ENCODE measurements around the gene ADCY5.

Gene ADCY5

GRCh38 chr3:123442908-123443307, 6.0 kb downstream of the ADCY5 start:
- TF ChIP-seq SUZ12 (IDR thresholded peaks at IDR 0.05; ENCODE audit: extremely low read depth, insufficient read depth, insufficient read length) (no peak), YY1 (IDR thresholded peaks at IDR 0.05; ENCODE audit: insufficient read depth, insufficient read length) (no peak), ZNF274 (IDR thresholded peaks at IDR 0.05; ENCODE audit: low read depth, low read length) (no peak)
- H3K4me3 ChIP-seq (ENCODE audit: insufficient read length, low read depth) = no peak overlapping the region
- no peak for DNase-seq (ENCODE audit: low read depth, low spot score)
- H3K9me3 ChIP-seq (ENCODE audit: insufficient read depth, low read length) = peaks cover 6% of the 10 kb centered on the region; the same call in 1 of the 2 replicates
- H3K36me3 ChIP-seq (ENCODE audit: insufficient read depth, insufficient read length, low read length) = no peaks in the 10 kb centered on the region
- H3K4me1 ChIP-seq (ENCODE audit: insufficient read depth, insufficient read length) = peaks cover 16% of the 10 kb centered on the region
- no peak overlapping the region for H3K9ac ChIP-seq (ENCODE audit: insufficient read length, low read depth)
- H3K27me3 ChIP-seq (ENCODE audit: insufficient read depth, insufficient read length) = peaks cover 12% of the 10 kb centered on the region

GRCh38 chr3:123442125-123442524, 6.8 kb downstream of the ADCY5 start:
- no peak for TF ChIP-seq SUZ12 (IDR thresholded peaks at IDR 0.05; ENCODE audit: extremely low read depth, insufficient read depth, insufficient read length)
- no peak for TF ChIP-seq ZNF274 (IDR thresholded peaks at IDR 0.05; ENCODE audit: low read depth, low read length)
- no peak for TF ChIP-seq YY1 (IDR thresholded peaks at IDR 0.05; ENCODE audit: insufficient read depth, insufficient read length)
- DNase-seq (ENCODE audit: low read depth, low spot score) = no peak
- Histone ChIP-seq H3K36me3 (ENCODE audit: insufficient read depth, insufficient read length, low read length) (no peaks in the 10 kb centered on the region), H3K9me3 (ENCODE audit: insufficient read depth, low read length) (no peaks in the 10 kb centered on the region), H3K4me3 (ENCODE audit: insufficient read length, low read depth) (no peak overlapping the region), H3K9ac (ENCODE audit: insufficient read length, low read depth) (no peak overlapping the region), H3K4me1 (ENCODE audit: insufficient read depth, insufficient read length) (peaks cover 11% of the 10 kb centered on the region), H3K27me3 (ENCODE audit: insufficient read depth, insufficient read length) (peaks cover 6% of the 10 kb centered on the region)

GRCh38 chr3:123439806-123440580, 8.9 kb downstream of the ADCY5 start:
- no peak for TF ChIP-seq SUZ12 (IDR thresholded peaks at IDR 0.05; ENCODE audit: extremely low read depth, insufficient read depth, insufficient read length)
- TF ChIP-seq YY1 (IDR thresholded peaks at IDR 0.05; ENCODE audit: insufficient read depth, insufficient read length) = no peak
- TF ChIP-seq ZNF274 (IDR thresholded peaks at IDR 0.05; ENCODE audit: low read depth, low read length) = no peak
- DNase-seq (ENCODE audit: low read depth, low spot score) = no peak
- Histone ChIP-seq H3K36me3 (ENCODE audit: insufficient read depth, insufficient read length, low read length) (no peaks in the 10 kb centered on the region), H3K4me1 (ENCODE audit: insufficient read depth, insufficient read length) (peaks cover 8% of the 10 kb centered on the region), H3K9me3 (ENCODE audit: insufficient read depth, low read length) (no peaks in the 10 kb centered on the region), H3K4me3 (ENCODE audit: insufficient read length, low read depth) (no peak overlapping the region), H3K27me3 (ENCODE audit: insufficient read depth, insufficient read length) (no peaks in the 10 kb centered on the region), H3K9ac (ENCODE audit: insufficient read length, low read depth) (no peak overlapping the region)

- H3K36me3 ChIP-seq (ENCODE audit: insufficient read depth, insufficient read length, low read length) = no peaks in the 10 kb centered on the region
- TF ChIP-seq SUZ12 (IDR thresholded peaks at IDR 0.05; ENCODE audit: extremely low read depth, insufficient read depth, insufficient read length) (no peak), ZNF274 (IDR thresholded peaks at IDR 0.05; ENCODE audit: low read depth, low read length) (no peak), YY1 (IDR thresholded peaks at IDR 0.05; ENCODE audit: insufficient read depth, insufficient read length) (no peak)
- no peak overlapping the region for H3K4me3 ChIP-seq (ENCODE audit: insufficient read length, low read depth)
- H3K4me1 ChIP-seq (ENCODE audit: insufficient read depth, insufficient read length) = no peaks in the 10 kb centered on the region
- no peaks in the 10 kb centered on the region for H3K9me3 ChIP-seq (ENCODE audit: insufficient read depth, low read length)
- DNase-seq (ENCODE audit: low read depth, low spot score) = no peak
- no peaks in the 10 kb centered on the region for H3K27me3 ChIP-seq (ENCODE audit: insufficient read depth, insufficient read length)
- H3K9ac ChIP-seq (ENCODE audit: insufficient read length, low read depth) = no peak overlapping the region
These were observed 15.9 kb downstream of the ADCY5 start for GRCh38 chr3:123432832-123433523.

GRCh38 chr3:123431658-123432324, 17.1 kb downstream of the ADCY5 start:
- Histone ChIP-seq H3K4me1 (ENCODE audit: insufficient read depth, insufficient read length) (no peaks in the 10 kb centered on the region), H3K9ac (ENCODE audit: insufficient read length, low read depth) (no peak overlapping the region), H3K36me3 (ENCODE audit: insufficient read depth, insufficient read length, low read length) (no peaks in the 10 kb centered on the region), H3K27me3 (ENCODE audit: insufficient read depth, insufficient read length) (no peaks in the 10 kb centered on the region), H3K9me3 (ENCODE audit: insufficient read depth, low read length) (no peaks in the 10 kb centered on the region), H3K4me3 (ENCODE audit: insufficient read length, low read depth) (no peak overlapping the region)
- no peak for DNase-seq (ENCODE audit: low read depth, low spot score)
- TF ChIP-seq YY1 (IDR thresholded peaks at IDR 0.05; ENCODE audit: insufficient read depth, insufficient read length) (no peak), SUZ12 (IDR thresholded peaks at IDR 0.05; ENCODE audit: extremely low read depth, insufficient read depth, insufficient read length) (no peak), ZNF274 (IDR thresholded peaks at IDR 0.05; ENCODE audit: low read depth, low read length) (no peak)

- H3K9ac ChIP-seq (ENCODE audit: insufficient read length, low read depth) = no peak overlapping the region
- H3K36me3 ChIP-seq (ENCODE audit: insufficient read depth, insufficient read length, low read length) = no peaks in the 10 kb centered on the region
- H3K4me1 ChIP-seq (ENCODE audit: insufficient read depth, insufficient read length) = no peaks in the 10 kb centered on the region
- no peak for DNase-seq (ENCODE audit: low read depth, low spot score)
- TF ChIP-seq SUZ12 (IDR thresholded peaks at IDR 0.05; ENCODE audit: extremely low read depth, insufficient read depth, insufficient read length) (no peak), YY1 (IDR thresholded peaks at IDR 0.05; ENCODE audit: insufficient read depth, insufficient read length) (no peak), ZNF274 (IDR thresholded peaks at IDR 0.05; ENCODE audit: low read depth, low read length) (no peak)
- no peaks in the 10 kb centered on the region for H3K27me3 ChIP-seq (ENCODE audit: insufficient read depth, insufficient read length)
- H3K4me3 ChIP-seq (ENCODE audit: insufficient read length, low read depth) = no peak overlapping the region
- H3K9me3 ChIP-seq (ENCODE audit: insufficient read depth, low read length) = no peaks in the 10 kb centered on the region
These were observed 17.8 kb downstream of the ADCY5 start for GRCh38 chr3:123431007-123431657.

All from NT2/D1 (cell line).